Gastrocnemius medialis (tissue), 4 donors: Measurements from ENCODE around the gene HMGCS2.

Source experiments
- POLR2A ChIP-seq, 2 donors: fragments of 450-650 bp; IDR thresholded peaks; one replicate each; pipeline ENCODE4 v1.6.1; 2017; ENCODE audit warnings: antibody characterized with exemption in 2 of 2, mild to moderate bottlenecking in 2 of 2, moderate library complexity in 2 of 2
- TF ChIP-seq, protein P1 (sequence below), 5 experiments: fragments of 450-650 bp in 3 of 5; fragments of 200-600 bp in 2 of 5; sonication (generic) in 2 of 5; IDR thresholded peaks in 4 of 5; conservative IDR thresholded peaks in 1 of 5; 1 replicate in 4 of 5; 2 replicates in 1 of 5; pipeline ENCODE4 v1.5.1; 2016 to 2019; ENCODE audit warnings: antibody characterized with exemption in 5 of 5, mild to moderate bottlenecking in 3 of 5, moderate library complexity in 3 of 5

DNA sequence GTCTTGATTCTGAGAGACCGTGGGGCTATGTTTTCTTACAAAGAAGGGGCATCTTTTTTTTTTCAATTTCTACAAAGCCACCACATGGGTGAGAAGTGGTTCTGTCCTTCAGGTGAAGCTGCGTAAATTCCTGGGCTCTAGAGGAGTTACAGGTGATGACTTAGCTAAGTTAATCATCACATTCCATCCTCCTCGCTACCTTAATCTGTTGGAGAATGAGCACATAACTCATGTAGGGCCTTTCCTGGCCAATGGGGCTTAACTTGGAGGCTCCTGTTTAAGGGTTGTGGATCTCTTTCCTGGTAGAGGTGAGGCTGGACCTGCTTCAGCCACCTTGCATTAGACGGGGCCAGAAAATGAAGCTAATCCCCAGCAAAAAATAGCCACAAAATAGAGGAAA, 22.7 kb upstream of the HMGCS2 start:
- TF ChIP-seq, protein P1, sequence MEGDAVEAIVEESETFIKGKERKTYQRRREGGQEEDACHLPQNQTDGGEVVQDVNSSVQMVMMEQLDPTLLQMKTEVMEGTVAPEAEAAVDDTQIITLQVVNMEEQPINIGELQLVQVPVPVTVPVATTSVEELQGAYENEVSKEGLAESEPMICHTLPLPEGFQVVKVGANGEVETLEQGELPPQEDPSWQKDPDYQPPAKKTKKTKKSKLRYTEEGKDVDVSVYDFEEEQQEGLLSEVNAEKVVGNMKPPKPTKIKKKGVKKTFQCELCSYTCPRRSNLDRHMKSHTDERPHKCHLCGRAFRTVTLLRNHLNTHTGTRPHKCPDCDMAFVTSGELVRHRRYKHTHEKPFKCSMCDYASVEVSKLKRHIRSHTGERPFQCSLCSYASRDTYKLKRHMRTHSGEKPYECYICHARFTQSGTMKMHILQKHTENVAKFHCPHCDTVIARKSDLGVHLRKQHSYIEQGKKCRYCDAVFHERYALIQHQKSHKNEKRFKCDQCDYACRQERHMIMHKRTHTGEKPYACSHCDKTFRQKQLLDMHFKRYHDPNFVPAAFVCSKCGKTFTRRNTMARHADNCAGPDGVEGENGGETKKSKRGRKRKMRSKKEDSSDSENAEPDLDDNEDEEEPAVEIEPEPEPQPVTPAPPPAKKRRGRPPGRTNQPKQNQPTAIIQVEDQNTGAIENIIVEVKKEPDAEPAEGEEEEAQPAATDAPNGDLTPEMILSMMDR (IDR thresholded peaks at IDR 0.05 in 4 of 5, conservative IDR thresholded peaks at IDR 0.05 in 1 of 5): no peak
- TF ChIP-seq POLR2A (IDR thresholded peaks at IDR 0.05): no peak
